Activated CD8-positive, alpha-beta memory T cell treated with anti-CD3 and anti-CD28 coated beads for 4 hours (primary cell): ENCODE results near the gene BOLA1.
"Not testable (repeated sequence)": the region's sequence is repeated elsewhere in the genome, so short reads cannot be mapped to it uniquely, and the experiment has no call there.

Experiments used
- DNase-seq, 2 donors: peaks; one replicate each; pipeline ENCODE4 v3.0.0-alpha.2; 2020; ENCODE audit warnings: low read depth in 2 of 2

Gene BOLA1, protein sequence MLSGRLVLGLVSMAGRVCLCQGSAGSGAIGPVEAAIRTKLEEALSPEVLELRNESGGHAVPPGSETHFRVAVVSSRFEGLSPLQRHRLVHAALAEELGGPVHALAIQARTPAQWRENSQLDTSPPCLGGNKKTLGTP

GRCh38 chr1:149899460-149900284 is at the start of gene BOLA1:
Gene BOLA1 (plus strand): TSS chr1:149899568. CDS start chr1:149900060, 492 bp downstream.
- peak; percentile 63 to 68 for DNase-seq

DNA sequence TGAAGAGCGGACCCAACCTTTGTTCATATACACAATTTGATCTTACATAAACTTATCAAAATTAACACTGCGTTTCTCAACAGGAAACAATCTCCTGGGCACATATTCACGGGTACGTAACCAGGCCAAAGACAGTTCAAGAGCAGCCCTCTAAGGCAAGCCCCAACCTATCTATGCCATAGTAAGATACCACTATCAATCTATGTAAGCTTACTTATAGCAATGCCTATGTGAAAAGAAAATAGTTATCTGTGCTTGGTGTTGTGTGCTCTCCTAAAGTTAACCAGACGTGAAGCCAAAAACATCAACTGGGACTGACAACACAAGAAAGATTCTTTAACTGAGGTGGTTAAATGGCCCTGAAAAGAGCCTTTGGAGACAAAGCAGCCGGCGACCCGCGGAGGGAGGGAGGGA is 49.4 kb upstream of the BOLA1 start:
- no peak for DNase-seq

GRCh38 chr1:149850732-149851345 is 48.5 kb upstream of the BOLA1 start:
- not testable (repeated sequence) for DNase-seq

DNA sequence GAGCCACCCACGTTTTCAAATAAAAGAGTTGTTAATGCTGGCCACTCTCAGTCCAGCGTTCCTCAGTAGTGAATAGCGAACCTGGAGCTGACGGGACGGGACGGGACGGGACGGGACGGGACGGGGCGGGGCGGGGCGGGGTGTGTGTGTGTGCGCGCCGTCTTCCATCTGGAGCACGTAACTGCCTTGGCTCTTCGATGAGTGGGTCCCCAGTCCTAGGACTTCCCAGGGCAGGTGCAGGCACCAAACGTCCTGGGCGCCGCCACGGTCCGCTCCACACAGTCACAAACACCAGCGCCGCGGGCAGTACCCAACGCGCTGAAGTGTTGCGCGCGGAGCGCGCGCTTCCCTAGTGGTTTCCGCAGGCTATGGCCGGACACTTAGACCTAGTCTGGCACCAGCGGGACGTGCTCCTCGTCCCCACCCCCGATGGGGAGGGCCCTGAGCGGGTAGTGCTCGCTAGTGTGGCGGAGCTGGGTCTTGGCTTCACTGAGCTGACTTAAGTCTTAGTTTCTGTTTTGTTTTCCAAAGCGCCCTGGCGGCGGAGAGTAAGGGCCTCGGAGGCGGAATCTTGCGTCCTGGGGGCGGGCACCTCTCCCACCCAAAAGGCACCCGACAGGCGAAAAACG is 47.7 kb upstream of the BOLA1 start:
- DNase-seq: not testable (repeated sequence)

DNA sequence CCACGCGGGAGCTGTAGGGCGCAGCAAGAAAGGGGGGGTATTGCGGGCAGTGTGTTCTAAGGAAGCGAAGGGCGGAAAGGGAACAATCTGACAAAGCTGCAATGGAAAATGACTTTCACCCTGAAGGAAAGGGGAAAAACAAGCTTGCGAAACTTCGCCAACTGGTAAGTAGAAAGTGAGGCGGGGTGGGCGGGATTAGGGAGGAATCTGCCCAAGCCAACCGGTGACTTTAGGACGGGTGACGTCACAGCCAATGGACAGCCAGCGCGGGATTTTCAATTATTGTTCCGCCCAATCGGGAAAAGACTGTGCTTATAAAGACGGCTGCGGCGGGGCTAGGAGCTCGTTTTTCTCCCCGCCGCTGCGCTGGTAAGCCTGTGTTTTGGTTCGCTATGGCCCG is 47.1 kb upstream of the BOLA1 start:
- DNase-seq: not testable (repeated sequence)

GRCh38 chr1:149860271-149860670 is 39.1 kb upstream of the BOLA1 start:
- not testable (repeated sequence) for DNase-seq

DNA sequence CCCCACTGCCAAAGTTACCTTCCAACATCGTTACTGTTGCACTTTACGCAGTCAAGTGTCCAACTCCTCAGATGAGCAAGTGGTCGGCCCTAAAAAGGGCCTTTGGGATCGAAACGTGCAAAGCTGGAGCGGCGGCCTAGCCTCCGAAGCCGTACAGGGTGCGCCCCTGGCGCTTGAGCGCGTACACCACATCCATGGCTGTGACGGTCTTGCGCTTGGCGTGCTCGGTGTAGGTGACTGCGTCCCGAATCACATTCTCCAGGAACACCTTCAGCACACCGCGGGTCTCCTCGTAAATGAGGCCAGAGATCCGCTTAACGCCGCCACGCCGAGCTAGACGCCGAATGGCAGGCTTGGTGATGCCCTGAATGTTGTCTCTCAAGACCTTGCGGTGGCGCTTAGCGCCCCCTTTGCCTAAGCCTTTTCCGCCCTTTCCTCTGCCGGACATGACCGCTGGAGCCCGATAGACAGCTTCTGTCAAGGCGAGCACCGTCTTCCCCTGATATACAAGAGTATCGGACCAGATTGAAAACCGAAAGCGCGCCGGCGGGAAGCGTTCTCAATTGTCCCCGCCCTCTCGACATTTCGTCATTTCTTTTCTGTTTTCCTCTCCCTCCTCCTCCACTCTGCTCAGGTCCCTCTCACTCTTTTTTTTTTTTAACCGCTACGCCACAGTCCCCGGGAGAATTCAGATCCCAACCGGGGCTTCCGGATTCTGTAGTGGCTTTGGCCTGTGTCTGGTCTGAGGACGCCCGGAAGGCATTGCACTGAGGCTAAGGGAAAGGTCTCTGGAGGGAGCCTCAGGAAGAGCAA is 38.5 kb upstream of the BOLA1 start:
- DNase-seq: not testable (repeated sequence)

GRCh38 chr1:149861497-149862054 is 37.8 kb upstream of the BOLA1 start:
- DNase-seq: not testable (repeated sequence)

- DNase-seq: not testable (repeated sequence)
Observed at GRCh38 chr1:149866887-149867286, 32.5 kb upstream of the BOLA1 start.

DNA sequence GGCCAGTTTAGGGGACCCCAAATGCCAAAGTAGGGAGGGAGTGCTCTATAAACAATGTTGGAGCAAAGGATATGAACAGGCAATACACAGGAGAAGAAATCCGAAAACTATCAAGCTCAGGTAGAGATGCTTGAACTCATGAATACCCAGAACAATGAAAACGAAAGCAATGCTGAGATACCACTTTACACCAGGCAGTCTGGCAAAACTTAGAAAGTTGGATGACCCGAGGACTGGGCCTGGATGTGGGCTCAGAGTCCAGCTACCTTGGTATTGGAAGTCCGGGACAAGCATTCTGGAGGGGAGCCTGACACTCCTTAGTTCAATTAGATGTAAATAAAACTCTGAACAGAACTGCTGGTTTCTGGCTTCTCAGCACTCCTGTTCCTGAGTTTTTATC is 26.3 kb upstream of the BOLA1 start:
- DNase-seq: not testable (repeated sequence)

DNA sequence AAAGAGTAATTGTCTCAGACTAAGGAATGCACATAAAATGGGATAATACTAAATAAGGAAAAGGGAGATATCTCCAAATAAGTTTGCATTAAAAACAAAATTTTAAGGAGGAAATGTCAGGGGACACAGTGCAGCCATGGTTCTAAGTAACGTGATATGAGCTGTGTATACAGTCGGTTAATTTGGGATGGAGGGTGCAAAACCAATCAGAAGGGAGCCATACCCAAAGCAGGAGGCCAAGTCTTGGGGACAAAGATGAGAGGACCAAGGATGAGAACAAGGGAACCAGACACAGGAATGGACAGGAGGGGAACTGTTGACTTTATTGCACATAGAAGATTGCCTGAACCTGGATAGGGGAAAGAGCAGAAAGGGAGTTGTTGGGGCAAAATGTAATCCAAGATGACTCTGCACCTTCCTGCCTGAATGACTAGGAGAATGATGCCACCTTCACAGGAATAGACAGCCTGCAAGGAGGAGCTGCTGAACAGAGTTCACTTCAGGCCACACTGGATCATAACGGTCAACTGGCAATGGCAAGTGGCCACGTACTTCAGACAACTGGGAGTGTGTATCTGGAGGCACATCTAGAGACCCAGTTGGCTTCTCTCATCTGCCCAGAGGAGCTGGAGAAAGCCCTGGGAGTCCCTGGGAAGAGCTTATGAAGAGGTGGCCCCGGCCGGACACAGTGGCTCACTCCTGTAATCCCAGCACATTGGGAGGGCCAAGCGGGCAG is 22.0 kb upstream of the BOLA1 start:
- DNase-seq: no peak

DNA sequence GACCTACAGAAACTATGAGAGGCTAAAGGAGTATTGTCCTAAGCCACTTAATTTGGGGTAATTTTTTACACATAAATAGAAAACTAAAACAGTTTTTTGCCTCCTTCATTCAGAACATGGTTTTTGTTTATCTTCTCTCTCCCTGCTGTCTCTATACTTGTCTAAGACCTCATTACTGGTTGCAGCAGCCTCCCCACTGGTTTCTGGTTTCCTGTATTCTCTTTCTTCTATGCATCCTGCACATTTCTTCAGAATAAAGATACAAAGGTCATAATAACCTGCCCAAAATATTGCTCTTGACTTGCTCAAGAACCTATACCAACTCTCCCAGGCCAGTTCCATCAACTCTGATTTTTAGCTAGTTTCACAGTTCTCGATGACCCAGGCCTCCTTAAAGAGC is 19.8 kb upstream of the BOLA1 start:
- DNase-seq: no peak

GRCh38 chr1:149881876-149882275 is 17.5 kb upstream of the BOLA1 start:
- no peak for DNase-seq

GRCh38 chr1:149883598-149884247 is 15.6 kb upstream of the BOLA1 start:
- DNase-seq: no peak

DNA sequence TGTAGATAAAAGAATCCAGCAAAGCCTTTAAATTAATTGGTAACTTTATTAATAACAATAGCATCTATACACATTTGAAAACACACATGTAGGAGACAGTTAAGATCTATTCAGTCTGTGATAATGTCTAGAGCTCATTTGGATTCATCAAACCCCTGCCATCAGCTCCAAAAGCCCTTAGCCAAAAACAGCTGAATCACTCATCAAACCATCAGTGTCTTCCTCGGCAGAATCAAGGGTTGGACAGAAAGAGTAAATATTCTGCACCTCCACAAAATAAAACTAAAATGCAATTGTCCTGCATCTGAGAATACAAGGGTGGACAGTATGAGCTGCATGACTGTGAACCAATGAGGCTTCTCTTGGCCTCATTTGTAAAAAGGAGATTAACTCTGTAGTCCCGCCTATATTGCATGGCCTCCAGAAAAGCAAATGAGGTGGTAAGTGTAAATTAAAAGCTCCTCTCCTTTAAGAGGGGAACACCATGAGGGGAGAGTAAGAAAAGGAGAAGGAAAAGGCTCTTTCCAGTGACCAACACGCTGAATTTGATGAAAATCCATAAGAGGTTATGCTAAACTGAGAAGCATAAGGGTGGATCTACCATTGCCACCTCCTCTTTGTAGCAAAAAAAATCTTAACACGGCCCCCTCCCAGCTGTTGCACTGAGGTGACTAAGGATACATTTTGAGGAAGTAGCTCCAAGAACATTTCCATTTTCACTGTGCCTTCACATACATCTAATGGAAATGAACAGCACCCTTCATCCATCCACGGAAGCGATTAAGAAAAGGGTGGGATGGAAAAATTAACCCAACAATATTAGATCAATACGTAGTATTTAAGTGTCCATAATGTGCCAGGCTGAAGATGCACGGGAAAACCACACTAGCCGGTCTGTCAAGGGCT is 14.7 kb upstream of the BOLA1 start:
- no peak for DNase-seq

DNA sequence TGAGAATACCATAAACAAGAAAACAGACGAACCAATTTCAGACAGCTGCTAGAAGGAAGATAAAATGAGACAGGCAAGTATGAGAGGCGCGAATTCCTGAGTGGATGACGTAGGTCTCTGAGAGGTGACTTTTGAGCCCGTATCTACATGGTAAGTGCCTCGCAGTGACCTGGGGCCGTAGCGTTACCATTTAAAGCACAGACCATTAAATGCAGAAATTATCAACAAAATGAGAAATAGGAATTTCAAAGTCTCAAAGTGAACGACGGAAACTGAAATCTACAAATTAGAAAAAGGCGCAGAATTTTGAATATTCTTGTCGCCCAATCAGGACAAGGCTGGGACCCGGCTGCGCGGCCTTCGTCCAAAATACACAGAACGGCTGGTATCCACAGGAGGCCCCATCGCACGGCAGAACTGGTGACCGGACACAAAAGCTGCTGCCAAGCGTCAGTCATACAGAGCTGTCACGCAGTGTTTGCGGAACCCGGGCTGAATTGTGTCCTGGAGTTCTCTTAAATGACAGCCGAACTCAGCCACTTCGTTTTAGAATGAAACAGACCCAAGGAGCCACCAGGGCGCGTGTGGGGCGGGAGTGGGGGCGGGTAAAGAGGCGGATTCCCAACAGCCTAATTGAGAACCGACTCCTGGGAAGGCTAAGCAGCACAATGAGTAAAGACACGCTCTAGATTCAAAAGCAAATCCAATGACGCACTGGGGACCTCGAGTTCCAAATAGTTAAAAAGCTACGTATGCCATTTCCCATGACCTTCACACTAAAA is 13.8 kb upstream of the BOLA1 start:
- peak; percentile 27 to 28 for DNase-seq

DNA sequence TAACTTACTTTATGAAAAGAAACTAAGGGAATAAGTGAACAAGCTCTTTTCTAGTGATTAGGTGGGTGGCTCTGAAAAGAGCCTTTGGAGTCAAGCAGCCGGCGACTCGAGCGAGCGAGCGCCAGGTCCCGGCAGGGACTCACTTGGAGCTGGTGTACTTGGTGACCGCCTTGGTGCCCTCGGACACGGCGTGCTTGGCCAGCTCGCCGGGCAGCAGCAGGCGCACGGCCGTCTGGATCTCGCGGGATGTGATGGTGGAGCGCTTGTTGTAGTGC is 13.3 kb upstream of the BOLA1 start:
- DNase-seq: not testable (repeated sequence)
